ENCODE measurements around the gene NXN. TPM values are rescaled to one million over a fixed set of nuclear protein-coding genes. Genes with fewer than 3 reads are reported as not detected.

Gene NXN
- total and polyA plus RNA-seq, 2 donors (not counting 1 experiment from before 2014, with no cell fraction given), result 0.04 to 0.17 TPM

GRCh38 chr17:917391-917811 is 62.2 kb downstream of the NXN start:
- no peaks in the 10 kb centered on the region for H3K9me3 ChIP-seq (ENCODE audit: control extremely low read depth in 1 of 3, control insufficient read depth in 2 of 3, insufficient read depth in 1 of 3, low read length in 2 of 3)
- Mint-ChIP-seq H3K4me1 (no peaks in the 10 kb centered on the region), H3K27me3 (peaks cover 3% of the 10 kb centered on the region), H3K27ac (no peak overlapping the region), H3K9me3 (ENCODE audit: insufficient read depth) (no peaks in the 10 kb centered on the region), H3K4me3 (no peak overlapping the region)
- H3K36me3 ChIP-seq (replicated peaks in 1 of 2; ENCODE audit: control extremely low read depth in 1 of 2, control insufficient read depth in 1 of 2, extremely low read depth in 1 of 2, insufficient read depth in 2 of 2, low read length in 1 of 2), result no peaks in the 10 kb centered on the region
- no peak for DNase-seq
- H3K27ac ChIP-seq (ENCODE audit: low read length in 2 of 2), result no peak overlapping the region
- H3K27me3 ChIP-seq (replicated peaks in 1 of 4; ENCODE audit: control extremely low read depth in 1 of 4, control insufficient read depth in 3 of 4, insufficient read depth in 4 of 4, low read length in 3 of 4), result peaks cover 0 to 2% (median 0%) of the 10 kb centered on the region in 4 experiments
- H3K79me2 ChIP-seq (ENCODE audit: control insufficient read depth, insufficient read depth, low read length), result no peaks in the 10 kb centered on the region
- TF ChIP-seq CTCF (IDR thresholded peaks at IDR 0.05), result no peak
- no peak for TF ChIP-seq EZH2 (IDR thresholded peaks at IDR 0.05; ENCODE audit: borderline replicate concordance, insufficient read depth, low read depth, low read length, poor library complexity, severe bottlenecking)
- H3K4me2 ChIP-seq (replicated peaks; ENCODE audit: low read depth, low read length, poor library complexity, severe bottlenecking), result no peak overlapping the region
- H4K20me1 ChIP-seq (ENCODE audit: control insufficient read depth, insufficient read depth, low read length, poor library complexity, severe bottlenecking), result no peaks in the 10 kb centered on the region
- H3K4me1 ChIP-seq (ENCODE audit: control insufficient read depth in 2 of 2, insufficient read depth in 2 of 2, low read length in 2 of 2), result no peaks in the 10 kb centered on the region
- no peak for ATAC-seq (ENCODE audit: low read depth)
- H3K4me3 ChIP-seq (ENCODE audit: control extremely low read depth in 1 of 5, extremely low read depth in 1 of 5, insufficient read depth in 1 of 5, low read depth in 2 of 5, low read length in 4 of 5), result no peak overlapping the region
- intact Hi-C loops (cut with micrococcal nuclease), result no loop called here
- H2AFZ ChIP-seq (ENCODE audit: insufficient read depth, low read depth, low read length, poor library complexity, severe bottlenecking), result no peak overlapping the region
- H3K9ac ChIP-seq (ENCODE audit: low read length), result no peak overlapping the region
- ChIA-PET CTCF (no interaction called here), POLR2A (no interaction called here)
- 90% methylated on average over 16 of the region's 19 CpGs for WGBS (ENCODE audit: insufficient coverage)

- no peak overlapping the region for H3K27ac ChIP-seq (ENCODE audit: low read length in 2 of 2)
- H3K27me3 Mint-ChIP-seq, result peaks cover 3% of the 10 kb centered on the region
- no peaks in the 10 kb centered on the region for H3K79me2 ChIP-seq (ENCODE audit: control insufficient read depth, insufficient read depth, low read length)
- WGBS (ENCODE audit: insufficient coverage), result 76% methylated on average over 5 of the region's 7 CpGs
- no peak overlapping the region for H2AFZ ChIP-seq (ENCODE audit: insufficient read depth, low read depth, low read length, poor library complexity, severe bottlenecking)
- H3K4me1 Mint-ChIP-seq, result no peaks in the 10 kb centered on the region
- H3K27ac Mint-ChIP-seq, result no peak overlapping the region
- TF ChIP-seq EZH2 (IDR thresholded peaks at IDR 0.05; ENCODE audit: borderline replicate concordance, insufficient read depth, low read depth, low read length, poor library complexity, severe bottlenecking) (no peak), CTCF (IDR thresholded peaks at IDR 0.05) (no peak)
- H4K20me1 ChIP-seq (ENCODE audit: control insufficient read depth, insufficient read depth, low read length, poor library complexity, severe bottlenecking), result no peaks in the 10 kb centered on the region
- no peak overlapping the region for H3K9ac ChIP-seq (ENCODE audit: low read length)
- H3K4me1 ChIP-seq (ENCODE audit: control insufficient read depth in 2 of 2, insufficient read depth in 2 of 2, low read length in 2 of 2), result no peaks in the 10 kb centered on the region
- no peak for DNase-seq
- H3K4me3 Mint-ChIP-seq, result no peak overlapping the region
- no peaks in the 10 kb centered on the region for H3K36me3 ChIP-seq (replicated peaks in 1 of 2; ENCODE audit: control extremely low read depth in 1 of 2, control insufficient read depth in 1 of 2, extremely low read depth in 1 of 2, insufficient read depth in 2 of 2, low read length in 1 of 2)
- no peaks in the 10 kb centered on the region for H3K9me3 ChIP-seq (ENCODE audit: control extremely low read depth in 1 of 3, control insufficient read depth in 2 of 3, insufficient read depth in 1 of 3, low read length in 2 of 3)
- ChIA-PET POLR2A (no interaction called here), CTCF (interaction anchor here (0.6 kb wide), 1 partner anchor 60 kb away, joined by 3 read pairs; no protein-coding TSS in a partner anchor)
- no peak overlapping the region for H3K4me3 ChIP-seq (ENCODE audit: control extremely low read depth in 1 of 5, extremely low read depth in 1 of 5, insufficient read depth in 1 of 5, low read depth in 2 of 5, low read length in 4 of 5)
- no peaks in the 10 kb centered on the region for H3K9me3 Mint-ChIP-seq (ENCODE audit: insufficient read depth)
- H3K27me3 ChIP-seq (replicated peaks in 1 of 4; ENCODE audit: control extremely low read depth in 1 of 4, control insufficient read depth in 3 of 4, insufficient read depth in 4 of 4, low read length in 3 of 4), result peaks cover 0 to 2% (median 0%) of the 10 kb centered on the region in 4 experiments
- intact Hi-C loops (cut with micrococcal nuclease), result no loop called here
- no peak overlapping the region for H3K4me2 ChIP-seq (replicated peaks; ENCODE audit: low read depth, low read length, poor library complexity, severe bottlenecking)
- ATAC-seq (ENCODE audit: low read depth), result no peak
These were observed 63.3 kb downstream of the NXN start for GRCh38 chr17:916315-916714.

Measured in B cell (primary cell).